GM10248 (cell line): Measurements from ENCODE around the gene IDH3A.

Experiments
- CTCF ChIA-PET: fragments of 300-600 bp; sonication (Branson Sonifier 250); formaldehyde crosslinking; extraction: SDS; loops from one replicate; lab custom pipeline; 2021; ENCODE audit warnings: antibody characterized with exemption; lab: Yijun Ruan, JAX
- POLR2A ChIA-PET: fragments of 350-650 bp; sonication (Branson Sonifier 250); formaldehyde crosslinking; extraction: SDS; loops from one replicate; lab custom pipeline; 2020; ENCODE audit warnings: antibody characterized with exemption; lab: Yijun Ruan, JAX
- DNase-seq: peaks from one replicate; pipeline ENCODE4 v3.0.0; 2012; ENCODE audit errors: extremely low spot score
- TF ChIP-seq, protein P1 (sequence below): IDR thresholded peaks from 2 replicates; pipeline ENCODE4 v1.5.1; 2012; ENCODE audit warnings: mild to moderate bottlenecking, low read depth; ENCODE audit errors: extremely low read depth, missing control alignments, control extremely low read depth

IDH3A gene

DNA sequence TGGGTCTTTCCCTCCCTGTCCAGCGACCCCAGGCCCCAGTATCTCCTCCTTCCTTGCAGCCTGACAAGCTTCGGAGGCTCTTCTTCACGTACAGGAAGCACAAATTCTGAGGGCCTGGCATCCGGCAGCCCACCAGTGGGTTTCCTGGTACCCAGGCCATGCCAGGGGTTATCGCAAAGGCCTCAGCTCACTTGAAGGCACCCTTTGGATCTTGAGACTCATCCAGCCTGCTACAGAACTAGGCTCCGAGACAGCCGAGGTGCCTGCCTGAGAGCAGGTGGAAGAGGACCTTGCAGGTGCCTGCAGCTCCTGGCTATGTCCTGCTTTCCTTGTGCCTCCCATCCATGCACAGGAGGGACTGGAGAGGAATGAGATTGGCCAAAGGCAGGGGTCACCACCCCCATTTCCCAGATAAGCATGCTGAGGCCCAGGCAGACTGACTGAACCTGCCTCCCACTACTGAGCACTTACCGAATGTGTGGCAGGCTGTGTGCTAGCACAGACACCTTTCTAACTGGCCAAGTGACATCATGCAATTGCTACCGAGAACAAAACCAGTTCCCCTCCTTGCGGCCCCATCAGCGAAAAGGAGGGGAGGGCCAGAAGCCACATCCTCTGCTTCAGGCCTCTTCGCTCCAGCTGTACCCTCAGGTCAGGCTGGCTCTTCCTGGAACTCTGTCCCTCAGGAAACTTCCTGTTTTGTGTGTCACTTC is 45.6 kb upstream of the IDH3A start:
- TF ChIP-seq, protein P1, sequence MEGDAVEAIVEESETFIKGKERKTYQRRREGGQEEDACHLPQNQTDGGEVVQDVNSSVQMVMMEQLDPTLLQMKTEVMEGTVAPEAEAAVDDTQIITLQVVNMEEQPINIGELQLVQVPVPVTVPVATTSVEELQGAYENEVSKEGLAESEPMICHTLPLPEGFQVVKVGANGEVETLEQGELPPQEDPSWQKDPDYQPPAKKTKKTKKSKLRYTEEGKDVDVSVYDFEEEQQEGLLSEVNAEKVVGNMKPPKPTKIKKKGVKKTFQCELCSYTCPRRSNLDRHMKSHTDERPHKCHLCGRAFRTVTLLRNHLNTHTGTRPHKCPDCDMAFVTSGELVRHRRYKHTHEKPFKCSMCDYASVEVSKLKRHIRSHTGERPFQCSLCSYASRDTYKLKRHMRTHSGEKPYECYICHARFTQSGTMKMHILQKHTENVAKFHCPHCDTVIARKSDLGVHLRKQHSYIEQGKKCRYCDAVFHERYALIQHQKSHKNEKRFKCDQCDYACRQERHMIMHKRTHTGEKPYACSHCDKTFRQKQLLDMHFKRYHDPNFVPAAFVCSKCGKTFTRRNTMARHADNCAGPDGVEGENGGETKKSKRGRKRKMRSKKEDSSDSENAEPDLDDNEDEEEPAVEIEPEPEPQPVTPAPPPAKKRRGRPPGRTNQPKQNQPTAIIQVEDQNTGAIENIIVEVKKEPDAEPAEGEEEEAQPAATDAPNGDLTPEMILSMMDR, result no peak
- CTCF ChIA-PET, result interaction anchor here (0.8 to 4.5 kb wide), 7 partner anchors 8 to 193 kb away, joined by 3 to 21 read pairs (median 6); no protein-coding TSS in a partner anchor
- POLR2A ChIA-PET, result no interaction called here
- DNase-seq, result peak; percentile 90

GRCh38 chr15:78104119-78104479 is 45.1 kb upstream of the IDH3A start:
- CTCF ChIA-PET, result interaction anchor here (0.8 to 4.5 kb wide), 6 partner anchors 7 to 194 kb away, joined by 3 to 21 read pairs (median 9); no protein-coding TSS in a partner anchor
- TF ChIP-seq, protein P1, result no peak
- POLR2A ChIA-PET, result no interaction called here
- DNase-seq, result no peak

- TF ChIP-seq, protein P1, result no peak
- DNase-seq, result no peak
- ChIA-PET POLR2A (no interaction called here), CTCF (interaction anchor here (0.7 to 10.7 kb wide), 6 partner anchors 7 to 145 kb away, joined by 4 to 141 read pairs (median 13); no protein-coding TSS in a partner anchor)
Measured at GRCh38 chr15:78104566-78105475, 44.3 kb upstream of the IDH3A start.

- CTCF ChIA-PET, result interaction anchor here (0.7 to 10.7 kb wide), 6 partner anchors 9 to 146 kb away, joined by 4 to 141 read pairs (median 13); no protein-coding TSS in a partner anchor
- POLR2A ChIA-PET, result no interaction called here
- TF ChIP-seq, protein P1, result no peak
- DNase-seq, result no peak
Measured at GRCh38 chr15:78105476-78106241, 43.5 kb upstream of the IDH3A start.

- ChIA-PET CTCF (interaction anchor here (0.8 to 10.7 kb wide), 38 partner anchors 10 to 197 kb away, joined by 3 to 141 read pairs (median 8); no protein-coding TSS in a partner anchor), POLR2A (no interaction called here)
- no peak for DNase-seq
- TF ChIP-seq, protein P1, result no peak
Measured at GRCh38 chr15:78107471-78107870, 41.7 kb upstream of the IDH3A start.
